Fibroblast of skin of right quadriceps (primary cell): ENCODE data around the gene NAXE.
"Not testable (repeated sequence)": the region's sequence is repeated elsewhere in the genome, so short reads cannot be mapped to it uniquely, and the experiment has no call there.

ENCODE experiments used
- DNase-seq: peaks from one replicate; pipeline ENCODE4 v3.0.0-alpha.2; 2013

The NAXE gene

DNA sequence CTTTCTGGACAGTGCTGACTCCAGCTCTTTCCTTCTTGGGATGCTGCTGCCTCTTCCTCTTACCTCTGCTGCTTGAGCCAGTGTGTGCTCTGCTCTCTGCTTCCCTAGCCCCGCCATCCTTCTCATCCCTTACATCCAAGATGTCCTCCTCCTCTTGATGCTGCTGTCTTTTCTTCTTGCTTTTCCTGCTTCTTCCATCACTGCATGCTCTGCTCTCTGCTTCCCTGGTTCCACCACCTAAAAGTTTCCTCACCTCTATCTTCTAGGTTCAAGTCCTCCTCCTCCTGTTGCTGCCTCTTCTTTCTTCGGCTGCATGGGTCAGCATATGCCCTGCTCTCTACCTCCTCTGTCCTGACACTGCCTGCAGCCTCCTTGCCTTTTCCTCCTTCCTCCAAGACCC is 3.4 kb downstream of the NAXE start:
- DNase-seq: no peak

DNA sequence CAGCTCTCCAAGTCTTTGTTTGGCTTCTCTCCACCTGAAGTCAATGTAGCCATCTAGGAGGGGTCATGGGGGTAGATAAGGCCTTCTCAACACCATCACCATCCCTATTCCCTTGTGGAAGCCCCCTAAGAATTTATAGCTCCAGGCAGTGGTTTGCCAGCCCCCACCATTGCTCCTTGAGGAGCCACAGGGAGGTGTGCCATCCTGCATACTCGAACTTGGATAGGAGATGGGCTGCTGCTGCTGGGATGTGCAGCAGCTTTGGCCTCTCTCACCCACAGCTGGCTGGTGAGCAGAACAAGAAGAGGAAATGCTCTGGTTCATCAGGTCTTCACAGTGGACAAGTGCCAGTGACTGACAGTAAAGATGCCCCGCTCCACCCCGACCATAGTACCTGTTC is 4.8 kb downstream of the NAXE start:
- DNase-seq: no peak

DNA sequence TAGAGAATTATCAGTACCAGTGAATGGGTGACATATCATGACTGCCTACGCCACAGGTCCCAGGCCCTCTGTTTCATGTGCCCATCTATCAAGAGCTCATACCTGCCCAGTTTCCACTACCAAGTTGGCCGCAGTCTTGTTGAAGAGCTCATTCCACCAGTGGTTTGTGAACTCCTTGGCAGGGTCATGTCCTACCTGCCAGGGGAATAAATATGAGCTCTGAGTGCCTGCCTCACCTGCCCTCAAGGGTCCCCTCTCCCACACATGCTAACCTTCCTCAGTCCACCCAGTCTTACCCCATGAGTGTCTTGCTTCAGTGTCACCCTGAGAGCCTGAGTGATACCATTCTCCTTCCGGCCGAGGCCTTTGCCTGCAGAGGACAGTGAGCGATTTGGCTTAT is 6.5 kb downstream of the NAXE start:
- DNase-seq: no peak

DNA sequence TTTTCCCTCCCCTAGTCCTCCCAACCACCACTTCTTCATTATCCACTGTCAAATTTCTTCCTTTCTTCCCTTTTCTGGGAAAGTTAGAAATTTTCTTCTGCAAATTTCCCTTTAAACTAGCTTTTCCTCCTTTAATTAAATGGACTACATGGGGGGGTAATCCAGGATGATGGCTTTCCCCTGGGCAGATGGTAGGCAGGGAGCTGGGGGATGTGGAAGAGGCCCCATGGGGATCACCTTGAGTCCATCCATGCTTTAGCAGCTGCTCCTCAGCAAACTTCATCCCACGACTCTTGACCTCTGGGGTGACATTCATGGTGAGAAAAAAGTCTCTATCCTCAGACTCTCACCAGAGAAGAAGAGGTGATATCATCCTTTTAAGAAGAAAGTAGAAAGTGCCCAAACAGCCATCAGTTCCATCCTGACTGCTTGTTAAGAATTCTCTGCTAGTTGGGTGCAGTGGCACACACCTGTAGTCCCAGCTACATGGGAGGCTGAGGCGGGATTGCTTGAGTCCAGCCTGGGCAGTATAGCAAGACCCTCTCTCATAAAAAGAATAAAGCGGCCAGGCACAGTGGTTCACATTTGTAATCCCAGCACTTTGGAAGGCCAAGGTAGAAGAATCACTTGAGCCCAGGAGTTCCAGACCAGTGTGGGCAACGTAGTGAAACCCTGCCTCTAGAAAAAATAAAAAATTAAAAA is 7.3 kb downstream of the NAXE start:
- no peak for DNase-seq

DNA sequence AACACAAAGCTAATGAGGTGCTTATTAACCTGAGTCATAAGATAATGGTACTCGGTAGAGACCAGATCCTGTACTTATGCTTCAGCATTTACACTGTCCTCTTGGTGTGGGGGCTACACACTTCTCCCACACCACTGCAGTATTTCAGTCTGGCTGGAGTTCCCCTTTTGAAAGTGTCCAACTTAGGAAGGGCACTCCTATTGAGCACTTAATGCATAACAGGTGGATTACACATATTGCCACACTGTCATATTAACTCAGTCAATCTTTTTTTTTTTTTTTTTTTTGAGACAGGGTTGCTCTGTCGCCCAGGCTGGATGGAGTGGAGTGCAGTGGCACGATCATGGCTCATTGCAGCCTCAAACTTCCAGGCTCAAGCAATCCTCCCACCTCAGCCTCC is 8.2 kb downstream of the NAXE start:
- DNase-seq: no peak

DNA sequence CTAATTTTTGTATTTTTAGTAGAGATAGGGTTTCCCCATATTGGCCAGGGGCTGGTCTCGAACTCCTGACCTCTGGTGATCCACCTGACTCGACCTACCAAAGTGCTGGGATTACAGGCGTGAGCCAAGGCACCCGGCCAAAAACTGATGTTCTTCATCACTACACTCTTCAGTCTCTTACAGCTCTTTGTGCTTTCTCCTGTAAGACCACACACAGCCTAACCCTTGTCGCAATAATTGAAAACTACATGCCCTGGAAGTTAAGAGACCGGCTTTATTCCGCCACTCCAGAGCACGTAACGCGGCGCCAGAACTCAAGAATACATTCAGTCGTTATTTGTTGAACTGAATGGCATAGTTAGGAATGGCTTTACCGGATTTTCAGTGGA is 9.2 kb downstream of the NAXE start:
- DNase-seq: no peak

DNA sequence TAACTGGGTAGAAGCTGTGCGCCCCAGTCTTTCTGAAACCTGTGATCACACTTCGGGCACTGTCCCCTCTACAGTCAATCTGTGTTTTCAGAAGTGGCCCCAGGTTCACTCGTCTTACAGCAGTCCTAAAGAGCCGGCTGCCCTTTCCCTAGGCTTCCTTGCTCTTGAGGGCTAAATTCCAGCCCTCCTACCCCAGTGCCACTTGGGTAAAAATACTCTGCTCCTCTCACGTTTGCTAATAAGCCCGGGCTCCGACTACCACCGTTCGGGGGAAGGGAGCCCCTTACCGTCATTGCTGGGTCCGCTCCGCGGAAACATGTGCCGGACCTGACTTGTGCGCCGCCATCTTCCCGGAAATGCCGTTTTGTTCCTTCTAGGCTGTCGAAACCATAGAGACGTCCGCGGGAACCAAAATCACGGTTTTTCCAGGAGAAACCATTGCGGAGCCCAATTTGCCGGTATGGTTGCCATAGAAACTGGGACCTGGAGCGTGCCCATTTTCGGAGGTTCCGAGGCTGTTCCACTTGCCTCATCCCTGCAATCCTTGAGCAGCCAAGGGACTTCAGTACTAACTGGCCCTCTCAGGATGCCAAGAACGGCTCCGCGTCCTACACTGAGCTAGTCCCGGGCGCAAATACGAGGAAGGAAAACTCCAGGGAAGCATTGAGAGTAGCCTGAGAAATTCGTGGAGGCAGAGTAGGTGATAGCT is 9.7 kb downstream of the NAXE start, which contains the start of gene GPATCH4:
Gene GPATCH4, minus strand, starts transcription at position 358 of the 709 bp plus-strand sequence.
- DNase-seq: peak; percentile 92

DNA sequence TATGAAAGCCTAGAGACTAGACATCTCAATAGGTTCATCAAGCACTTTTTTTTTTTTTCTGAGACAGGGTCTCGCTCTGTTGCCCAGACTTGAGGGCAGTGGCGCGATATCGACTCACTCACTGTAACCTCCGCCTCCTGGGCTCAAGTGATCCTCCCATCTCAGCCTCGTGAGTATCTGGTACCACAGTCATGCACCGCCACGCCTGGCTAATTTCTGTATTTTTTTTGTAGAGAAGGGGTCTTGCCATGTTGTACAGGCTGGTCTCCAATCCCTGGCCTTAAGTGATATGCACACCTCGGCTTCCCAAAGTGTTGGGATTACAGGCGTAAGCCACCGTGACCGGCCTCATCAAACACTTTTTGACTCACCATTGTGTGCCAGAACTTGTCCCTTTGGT is 10.3 kb downstream of the NAXE start:
- no peak for DNase-seq

DNA sequence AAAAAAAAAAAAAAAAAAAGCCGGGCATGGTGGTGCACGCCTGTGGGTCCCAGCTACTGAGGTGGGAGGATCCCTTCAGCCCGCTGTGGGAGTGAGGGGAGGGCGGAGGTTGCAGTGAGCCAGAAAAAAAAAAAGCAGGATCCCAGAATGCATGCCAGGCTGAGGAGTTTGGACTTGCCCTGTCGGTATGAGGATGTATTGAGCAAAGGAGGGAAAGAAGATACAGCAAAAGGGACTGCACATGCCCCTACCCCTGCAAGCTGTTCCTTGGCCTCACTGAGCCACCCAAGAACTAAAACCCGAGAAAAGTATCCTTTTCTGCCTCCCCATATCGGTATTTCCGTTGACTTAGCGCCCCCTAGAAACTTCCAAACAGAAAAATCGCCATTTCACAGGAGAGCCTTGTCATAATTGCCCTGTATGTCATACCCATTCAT is 11.0 kb downstream of the NAXE start:
- DNase-seq: no peak

DNA sequence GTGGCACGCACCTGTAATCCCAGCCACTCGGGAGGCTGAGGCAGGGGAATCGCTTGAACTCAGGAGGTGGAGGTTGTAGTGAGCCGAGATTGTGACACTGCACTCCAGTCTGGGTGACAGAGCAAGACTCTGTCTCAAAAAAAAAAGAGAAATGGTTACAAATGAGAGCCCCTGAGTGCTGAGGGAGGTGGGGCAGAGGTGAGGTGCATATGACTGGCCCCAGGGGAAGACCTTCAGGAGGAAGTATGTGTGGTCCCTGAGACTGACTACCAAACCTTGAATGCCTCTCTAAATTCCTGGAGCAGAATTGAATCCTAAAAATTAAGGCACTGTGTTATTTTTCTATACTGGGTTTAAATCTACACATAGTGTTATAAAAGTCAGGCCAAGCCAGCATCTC is 15.8 kb downstream of the NAXE start:
- DNase-seq: not testable (repeated sequence)

DNA sequence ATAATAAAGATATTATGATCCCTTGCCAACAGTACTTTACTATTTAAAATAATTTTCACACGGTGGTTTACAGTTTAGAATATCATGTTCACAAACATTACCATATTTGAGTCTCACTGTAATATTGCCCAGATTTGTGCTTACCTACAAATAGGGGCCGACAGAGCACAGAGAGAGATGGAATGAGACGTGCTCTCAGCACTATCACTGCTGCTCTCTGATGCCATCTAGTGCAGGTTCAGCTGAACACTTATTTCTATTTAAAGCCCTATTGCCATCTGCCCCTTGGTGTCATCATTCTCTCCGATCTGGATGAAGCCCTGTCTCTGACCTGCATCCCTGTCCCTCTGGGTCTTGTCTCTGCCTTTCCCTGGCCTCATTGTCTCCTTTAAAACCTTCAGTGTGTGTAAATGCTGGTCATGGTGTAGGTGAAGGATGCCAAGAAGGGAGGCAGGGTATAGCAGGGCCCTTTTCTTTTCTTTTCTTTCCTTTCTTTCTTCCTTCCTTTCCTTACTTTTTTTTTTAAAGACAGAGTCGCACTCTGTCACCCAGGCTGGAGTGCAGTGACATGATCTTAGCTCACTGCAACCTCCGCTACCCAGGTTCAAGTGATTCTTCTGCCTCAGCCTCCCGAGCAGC is 16.6 kb downstream of the NAXE start:
- DNase-seq: peak; percentile 64

DNA sequence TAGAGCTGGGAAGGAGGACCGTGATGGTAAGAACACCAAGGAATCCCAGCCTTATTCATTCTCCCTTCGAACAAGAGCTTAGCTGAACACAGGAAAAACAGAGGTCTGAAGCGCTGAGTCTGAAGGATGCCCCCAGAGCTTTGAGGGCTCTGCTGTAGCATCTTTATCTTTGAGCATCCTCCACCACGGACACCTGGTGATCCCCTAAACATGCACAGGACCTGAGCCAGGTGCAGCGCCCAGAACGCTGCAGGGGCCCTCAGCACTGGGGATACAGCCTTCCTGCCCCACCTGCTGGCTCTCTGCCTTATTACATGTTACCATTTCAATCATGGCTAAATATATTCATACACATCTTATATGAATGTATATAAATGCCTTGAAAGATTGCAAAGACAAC is 17.4 kb downstream of the NAXE start:
- DNase-seq: no peak

DNA sequence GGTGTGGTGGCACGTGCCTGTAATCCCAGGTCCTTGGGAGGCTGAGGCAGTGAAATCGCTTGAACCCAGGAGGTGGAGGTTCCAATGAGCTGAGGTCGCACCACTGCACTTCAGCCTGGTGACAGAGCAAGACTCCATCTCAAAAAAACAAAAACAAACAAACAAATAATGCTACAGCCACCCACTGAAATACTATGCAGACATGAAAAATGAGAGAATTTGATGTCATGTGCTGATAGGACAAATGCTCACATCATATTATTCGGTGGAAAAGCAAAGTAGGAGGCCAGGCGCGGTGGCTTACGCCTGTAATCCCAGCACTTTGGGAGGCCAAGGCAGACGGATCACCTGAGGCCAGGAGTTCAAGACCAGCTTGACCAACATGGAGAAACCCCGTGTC is 18.5 kb downstream of the NAXE start:
- DNase-seq: not testable (repeated sequence)

DNA sequence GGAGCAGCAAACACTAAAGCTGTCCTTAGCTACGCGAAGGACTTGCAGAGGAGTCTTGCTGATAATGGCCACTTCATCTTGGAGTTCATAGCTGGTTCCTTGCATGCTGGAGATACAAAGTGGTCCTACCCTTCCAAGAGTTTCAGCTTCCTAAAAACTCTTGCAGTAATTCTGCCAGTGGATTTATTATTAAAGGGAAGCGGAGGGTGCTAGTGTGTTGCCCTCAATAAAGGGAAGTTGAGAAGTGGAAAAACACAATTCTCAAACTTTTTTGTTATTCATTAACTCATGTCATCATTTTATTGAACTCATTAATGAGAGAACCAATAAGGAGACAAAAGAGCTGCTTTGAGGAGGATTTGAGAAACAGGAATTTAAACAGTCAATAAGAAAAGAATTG is 21.1 kb downstream of the NAXE start:
- no peak for DNase-seq

DNA sequence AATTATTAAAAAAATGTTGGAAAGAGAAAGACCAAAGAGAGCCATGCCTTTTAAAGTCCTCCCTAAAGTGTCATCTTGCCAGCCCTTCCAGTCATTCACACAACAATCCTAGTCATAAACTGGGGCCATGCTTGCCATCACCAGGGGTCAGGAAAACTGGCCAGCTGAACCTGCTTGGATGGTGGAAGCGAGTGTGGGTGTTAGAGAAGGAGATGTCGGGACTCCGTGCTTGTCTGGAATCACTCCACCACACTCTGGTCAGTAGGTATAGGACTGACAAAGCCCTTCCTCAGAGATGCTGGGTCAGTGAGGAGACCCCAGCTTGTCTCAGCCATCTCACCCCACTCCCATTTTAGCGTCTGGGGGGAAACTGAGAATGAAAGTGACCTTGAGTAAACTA is 24.4 kb downstream of the NAXE start:
- no peak for DNase-seq

DNA sequence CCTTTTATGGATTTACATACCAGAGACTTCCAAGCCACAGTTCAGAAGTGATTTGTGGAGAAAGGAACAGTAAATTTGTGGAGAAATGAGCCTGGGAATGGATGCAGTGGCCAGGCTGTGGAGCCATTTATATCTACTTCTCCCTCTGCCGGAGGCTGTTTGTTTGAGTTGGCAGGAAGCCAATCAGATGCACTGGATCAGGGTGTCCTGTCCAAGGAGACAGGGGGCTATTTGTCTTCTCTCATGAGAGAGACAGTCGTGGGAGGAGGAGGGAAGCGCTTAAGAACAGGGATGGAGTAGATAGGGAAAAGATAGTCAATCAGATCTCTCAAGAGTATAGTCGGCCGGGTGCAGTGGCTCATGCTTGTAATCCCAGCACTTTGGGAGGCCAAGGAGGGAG is 24.9 kb downstream of the NAXE start:
- DNase-seq: peak; percentile 56

DNA sequence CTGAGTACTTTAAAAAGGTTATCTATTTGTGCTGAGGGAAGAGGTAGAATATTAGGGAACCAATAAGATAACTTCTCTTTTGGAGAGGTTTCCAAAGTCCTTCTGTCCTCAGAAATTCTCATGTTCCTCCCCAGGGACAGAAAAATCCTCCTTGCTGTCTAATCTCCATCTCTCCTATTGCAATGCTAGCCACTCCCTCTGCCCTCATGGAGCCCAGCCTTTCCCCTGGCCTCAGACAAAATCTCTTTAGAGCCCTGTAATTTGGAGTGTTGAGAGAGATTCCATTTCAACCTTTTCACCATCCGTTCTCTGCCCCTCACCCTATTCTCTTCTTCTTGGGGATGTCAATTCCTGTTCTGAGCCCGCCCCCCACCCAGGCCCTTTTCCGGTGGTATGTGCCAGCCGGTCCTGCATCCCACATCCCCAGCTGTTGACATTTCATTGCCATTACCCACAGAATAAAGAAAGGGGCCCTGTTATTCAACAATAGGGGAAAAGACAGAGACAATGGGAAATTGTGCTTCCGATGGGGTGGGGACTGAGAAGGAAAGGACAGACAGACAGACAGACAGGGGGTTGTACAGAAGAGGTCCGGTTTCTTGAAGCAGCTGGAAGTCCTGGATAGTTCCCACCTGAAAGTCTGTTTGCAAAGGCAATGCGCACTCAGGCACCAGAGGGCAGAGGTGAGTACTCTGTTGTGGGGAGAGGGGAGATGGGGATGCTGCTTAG is 27.4 kb downstream of the NAXE start, which contains the start of gene HAPLN2:
Gene HAPLN2, plus strand, starts transcription at position 563 of the 729 bp plus-strand sequence. CDS start 4,076 bp downstream, outside the sequence.
- no peak for DNase-seq

DNA sequence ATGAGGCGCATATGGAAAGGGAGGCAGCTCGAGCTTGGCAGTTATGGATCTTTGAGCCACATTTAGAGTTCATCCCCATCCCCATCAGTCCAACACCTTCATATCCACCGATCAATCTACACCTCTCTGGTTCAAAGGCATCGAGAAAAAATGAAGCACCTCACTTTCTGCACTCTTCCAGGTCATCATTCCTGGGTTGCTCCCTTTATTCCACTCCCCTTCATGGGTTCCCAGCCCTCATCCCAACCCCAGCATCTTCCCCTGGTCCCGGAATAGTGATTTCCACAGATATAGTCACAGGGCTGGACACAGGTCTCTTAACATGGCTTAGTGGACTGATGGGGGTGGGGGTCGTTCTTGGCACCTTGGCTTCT is 28.0 kb downstream of the NAXE start:
- no peak for DNase-seq

DNA sequence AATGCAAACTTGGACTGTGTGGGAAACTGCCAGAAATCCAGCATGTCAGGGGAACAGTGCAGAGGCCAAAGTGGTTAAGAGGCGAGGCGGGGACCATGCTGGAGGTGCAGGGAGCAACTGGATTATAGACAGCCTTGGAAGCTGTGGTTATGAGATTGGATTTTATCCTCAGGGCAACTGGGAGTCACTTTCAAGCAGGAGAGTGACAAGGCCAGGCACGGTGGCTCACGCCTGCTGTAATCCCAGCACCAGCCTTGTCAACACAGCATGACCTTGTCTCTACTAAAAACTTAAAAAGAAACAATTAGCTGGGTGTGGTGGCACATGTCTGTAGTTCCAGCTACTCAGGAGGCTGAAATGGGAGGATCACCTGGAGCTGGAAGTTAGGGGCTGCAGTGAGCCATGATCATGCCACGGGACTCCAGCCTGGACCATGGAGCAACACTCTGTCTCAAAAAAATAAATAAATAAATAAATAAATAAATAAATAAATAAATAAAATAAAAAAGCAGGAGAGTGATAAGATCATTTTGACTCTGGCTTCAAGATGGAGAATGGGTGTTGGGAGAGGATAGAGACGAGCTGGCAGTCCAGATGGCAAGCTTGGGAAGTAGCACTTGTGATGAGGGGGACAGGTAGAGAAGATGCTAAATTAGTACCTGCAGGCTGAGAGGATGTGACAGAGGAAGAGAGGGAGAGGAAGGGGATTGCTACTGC is 31.2 kb downstream of the NAXE start:
- no peak for DNase-seq

DNA sequence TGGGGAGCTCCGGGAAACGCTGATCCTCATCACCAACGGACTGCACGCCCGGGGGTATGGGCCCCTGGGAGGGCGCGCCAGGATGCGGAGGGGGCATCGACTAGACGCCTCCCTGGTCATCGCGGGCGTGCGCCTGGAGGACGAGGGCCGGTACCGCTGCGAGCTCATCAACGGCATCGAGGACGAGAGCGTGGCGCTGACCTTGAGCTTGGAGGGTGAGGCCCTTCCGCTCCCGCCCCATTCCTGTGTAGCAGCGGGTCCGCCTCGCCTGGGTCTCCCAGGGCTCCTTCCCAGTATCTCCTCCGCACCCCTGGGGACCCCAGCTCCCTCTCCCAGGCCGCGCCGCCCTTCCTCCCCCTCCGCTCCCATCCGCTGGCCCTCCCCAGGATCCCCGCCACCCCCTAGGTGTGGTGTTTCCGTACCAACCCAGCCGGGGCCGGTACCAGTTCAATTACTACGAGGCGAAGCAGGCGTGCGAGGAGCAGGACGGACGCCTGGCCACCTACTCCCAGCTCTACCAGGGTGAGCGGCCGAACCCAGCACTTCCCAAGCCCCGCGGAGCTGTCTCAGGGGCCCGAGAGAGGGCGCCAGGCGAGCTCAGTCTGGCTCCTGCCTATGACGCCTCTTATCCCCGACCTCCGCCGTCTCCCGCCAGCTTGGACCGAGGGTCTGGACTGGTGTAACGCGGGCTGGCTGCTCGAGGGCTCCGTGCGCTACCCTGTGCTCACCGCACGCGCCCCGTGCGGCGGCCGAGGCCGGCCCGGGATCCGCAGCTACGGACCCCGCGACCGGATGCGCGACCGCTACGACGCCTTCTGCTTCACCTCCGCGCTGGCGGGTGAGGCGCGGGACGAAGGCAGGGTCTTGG is 32.6 kb downstream of the NAXE start:
- DNase-seq: peak; percentile 32

DNA sequence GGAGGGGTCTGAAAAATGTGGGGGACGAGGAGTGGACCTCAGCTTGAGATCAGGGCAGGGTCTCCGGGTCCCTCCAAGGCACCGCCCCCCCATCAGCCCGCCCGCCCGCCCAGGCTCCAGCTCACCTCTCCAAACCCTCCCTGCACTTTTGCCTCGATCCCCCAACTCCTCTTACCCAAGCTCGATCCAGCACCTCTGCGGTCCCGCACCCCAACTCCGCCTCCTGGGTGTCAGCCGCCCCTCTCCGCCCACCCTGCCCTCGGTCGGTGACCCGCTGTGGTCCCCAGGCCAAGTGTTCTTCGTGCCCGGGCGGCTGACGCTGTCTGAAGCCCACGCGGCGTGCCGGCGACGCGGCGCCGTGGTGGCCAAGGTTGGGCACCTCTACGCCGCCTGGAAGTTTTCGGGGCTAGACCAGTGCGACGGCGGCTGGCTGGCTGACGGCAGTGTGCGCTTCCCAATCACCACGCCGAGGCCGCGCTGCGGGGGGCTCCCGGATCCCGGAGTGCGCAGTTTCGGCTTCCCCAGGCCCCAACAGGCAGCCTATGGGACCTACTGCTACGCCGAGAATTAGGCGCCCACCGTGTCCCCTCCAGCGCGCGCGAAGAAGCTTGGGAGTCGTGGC is 33.3 kb downstream of the NAXE start:
- no peak for DNase-seq
